ENCODE data around the gene FCAMR. TPM values are rescaled to one million over a fixed set of nuclear protein-coding genes. Genes with fewer than 3 reads are reported as not detected.

FCAMR gene
- polyA plus RNA-seq, 12 donors, result 0.09 TPM; not detected in 11

- DNase-seq, result no peak
Observed at GRCh38 chr1:206998816-206999215, 28.6 kb upstream of the FCAMR start.

- no peak for DNase-seq
Observed at GRCh38 chr1:206992790-206993189, 22.5 kb upstream of the FCAMR start.

GRCh38 chr1:206987873-206988272 lies 17.6 kb upstream of the FCAMR start:
- no peak for DNase-seq

GRCh38 chr1:206986885-206987284 lies 16.6 kb upstream of the FCAMR start:
- no peak for DNase-seq

GRCh38 chr1:206986402-206986801 lies 16.1 kb upstream of the FCAMR start:
- DNase-seq, result no peak

GRCh38 chr1:206985162-206985749 lies 15.0 kb upstream of the FCAMR start:
- DNase-seq, result no peak

DNA sequence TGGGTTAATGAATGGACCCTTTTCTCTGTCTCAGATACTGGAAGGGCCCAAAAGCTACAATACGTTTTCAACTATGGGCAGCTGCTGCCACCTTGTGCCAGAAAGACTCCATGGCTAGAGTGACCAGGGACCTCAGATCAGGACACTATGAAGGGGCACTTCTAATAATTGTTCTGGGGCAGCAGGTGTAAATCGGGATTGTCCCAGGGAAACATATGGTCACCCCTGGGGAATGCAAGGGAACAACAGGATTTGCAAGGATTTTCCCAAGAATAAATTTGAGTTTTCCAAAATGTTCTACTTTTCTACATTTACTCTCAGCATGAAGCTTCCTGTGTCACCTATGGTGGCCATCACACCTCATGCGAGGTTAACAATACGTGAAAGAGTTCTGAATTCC lies 12.0 kb upstream of the FCAMR start:
- peak; percentile 31 for DNase-seq

DNA sequence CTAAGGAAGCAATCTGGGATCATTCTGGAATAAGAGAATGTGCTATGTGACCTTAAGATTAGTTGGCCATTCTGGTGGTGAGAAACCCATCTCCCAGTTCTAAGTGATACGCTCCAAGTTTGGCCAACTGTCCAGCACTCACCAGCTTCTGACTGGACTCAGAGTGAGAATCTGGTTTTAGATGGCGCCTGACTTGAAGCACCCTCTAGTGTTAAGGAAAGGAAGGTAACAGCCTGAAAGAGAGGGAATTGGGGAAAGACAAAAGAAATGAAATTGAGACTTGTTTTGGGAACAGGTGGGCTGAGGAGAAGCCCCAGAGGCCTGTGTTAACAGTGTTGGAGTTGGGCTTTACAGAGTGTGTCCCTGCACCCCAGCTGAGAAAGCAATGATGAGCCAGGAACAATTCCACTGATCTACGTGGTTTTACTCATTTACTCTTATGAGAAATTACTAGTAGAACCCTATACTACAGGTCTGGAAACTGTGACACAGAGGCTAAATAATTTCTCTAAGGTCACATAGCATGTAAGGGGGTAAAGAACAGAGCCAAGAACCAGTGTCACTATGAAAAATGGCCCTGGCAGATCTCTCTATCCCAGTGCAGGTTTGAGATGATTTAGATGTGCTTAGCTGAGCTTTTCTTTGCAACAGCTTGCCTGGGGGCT lies 9.3 kb upstream of the FCAMR start:
- no peak for DNase-seq

- DNase-seq, result no peak
Observed at GRCh38 chr1:206978259-206978658, 8.0 kb upstream of the FCAMR start.

DNA sequence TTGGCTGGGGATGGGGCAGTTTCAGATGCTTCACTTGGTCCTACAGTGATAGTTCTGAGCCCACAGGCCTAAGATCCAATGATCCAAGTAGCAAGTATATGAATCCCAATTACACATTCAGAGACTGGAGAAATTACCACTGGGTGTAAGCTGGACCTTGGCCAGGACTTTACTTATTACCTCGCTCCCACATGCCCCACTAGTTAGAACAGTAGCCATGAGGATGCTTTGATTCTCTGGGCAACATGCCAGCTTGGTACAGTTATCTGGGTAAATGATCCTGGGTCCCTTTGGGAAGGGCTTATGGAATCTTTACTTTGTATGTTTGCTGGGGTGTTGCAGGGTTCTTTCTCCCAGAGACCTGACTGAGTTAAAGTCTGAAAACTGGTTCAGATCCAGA lies 5.0 kb upstream of the FCAMR start:
- no peak for DNase-seq

DNA sequence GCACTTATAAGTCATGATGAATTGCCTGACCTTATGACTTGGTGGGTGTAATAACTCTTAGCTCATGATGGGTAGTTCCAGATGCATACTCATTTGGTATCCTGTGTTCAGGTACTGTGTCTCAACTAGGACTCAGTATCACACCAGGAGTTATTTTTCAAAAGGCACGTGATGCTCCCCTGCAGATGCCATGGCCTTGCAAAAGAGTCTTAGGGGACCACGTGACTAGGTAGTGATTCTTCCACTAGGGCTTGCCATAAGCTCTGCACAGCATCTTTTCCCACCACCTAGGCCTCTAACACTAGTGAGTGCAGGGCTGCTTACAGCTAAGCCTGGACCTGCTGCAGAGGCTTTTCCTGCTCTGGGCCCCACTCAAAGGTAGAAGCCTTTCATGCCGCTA lies 3.9 kb upstream of the FCAMR start:
- no peak for DNase-seq

DNA sequence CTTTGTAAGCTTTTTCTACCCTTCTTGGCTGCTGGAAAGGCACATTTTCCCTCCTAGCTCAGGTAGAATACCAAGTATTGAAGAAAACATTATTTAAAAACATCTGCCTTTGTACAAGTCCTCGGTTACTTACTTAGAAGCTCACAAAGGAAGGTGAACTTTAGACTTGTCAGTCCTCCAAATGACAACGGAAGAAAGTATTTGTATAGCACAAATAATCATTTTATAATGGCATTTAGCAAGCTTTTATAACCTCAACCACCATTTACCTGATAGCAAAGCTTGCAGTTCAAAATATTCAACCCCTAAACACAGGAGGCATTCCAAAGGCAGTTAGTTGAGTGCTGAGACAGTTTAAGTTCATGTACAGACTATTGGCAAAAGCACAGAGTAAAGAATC lies 2.5 kb upstream of the FCAMR start:
- no peak for DNase-seq

DNA sequence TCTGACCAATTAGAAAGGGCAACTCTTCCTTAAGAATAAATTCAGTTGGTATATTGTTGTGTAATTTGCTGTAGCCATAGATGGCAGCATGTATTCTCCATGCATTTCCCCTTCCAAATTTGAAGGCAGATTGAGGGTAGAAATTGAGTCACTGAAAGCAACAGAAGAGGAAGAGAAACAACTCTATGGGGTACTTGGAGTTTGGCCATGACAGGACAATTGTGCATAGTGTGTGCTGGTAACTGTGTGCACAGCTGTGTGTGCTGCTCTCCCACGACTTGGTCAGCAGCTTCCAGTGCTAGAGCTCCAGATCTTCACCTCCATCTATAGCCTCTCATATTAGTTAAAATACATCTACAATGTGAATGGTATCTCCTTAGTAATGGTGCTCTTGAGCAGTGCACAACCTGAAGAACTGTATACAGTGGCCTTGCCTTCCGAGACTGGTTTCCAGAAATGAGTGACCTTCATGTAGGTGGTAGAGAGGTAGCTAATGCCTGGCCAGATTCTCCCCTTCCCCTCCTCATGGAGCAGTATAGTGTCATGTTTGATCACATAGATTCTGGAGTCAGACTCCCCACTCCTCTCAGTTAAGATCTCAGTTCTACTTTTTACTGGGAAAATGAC lies 882 bp upstream of the FCAMR start:
- no peak for DNase-seq

DNA sequence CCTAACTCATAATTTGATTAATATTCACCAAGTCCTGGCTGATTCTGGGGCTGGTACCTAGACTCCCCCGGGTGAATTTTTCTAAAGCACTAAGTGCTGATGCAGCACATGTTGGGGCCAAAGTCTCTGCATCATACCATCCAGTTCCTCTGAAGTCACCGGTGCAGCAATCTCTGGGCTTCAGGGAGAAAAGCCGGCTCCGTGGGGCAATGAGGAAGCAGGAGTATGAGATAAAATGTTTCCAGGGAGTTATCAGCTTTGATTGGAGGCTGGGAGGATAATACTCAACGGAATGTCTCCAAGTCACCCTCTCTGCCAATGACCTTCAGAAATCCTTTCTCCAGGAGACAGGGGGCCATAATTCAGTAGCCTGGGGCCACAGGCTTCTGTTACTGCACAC lies 1.2 kb downstream of the FCAMR start:
- DNase-seq, result no peak

DNA sequence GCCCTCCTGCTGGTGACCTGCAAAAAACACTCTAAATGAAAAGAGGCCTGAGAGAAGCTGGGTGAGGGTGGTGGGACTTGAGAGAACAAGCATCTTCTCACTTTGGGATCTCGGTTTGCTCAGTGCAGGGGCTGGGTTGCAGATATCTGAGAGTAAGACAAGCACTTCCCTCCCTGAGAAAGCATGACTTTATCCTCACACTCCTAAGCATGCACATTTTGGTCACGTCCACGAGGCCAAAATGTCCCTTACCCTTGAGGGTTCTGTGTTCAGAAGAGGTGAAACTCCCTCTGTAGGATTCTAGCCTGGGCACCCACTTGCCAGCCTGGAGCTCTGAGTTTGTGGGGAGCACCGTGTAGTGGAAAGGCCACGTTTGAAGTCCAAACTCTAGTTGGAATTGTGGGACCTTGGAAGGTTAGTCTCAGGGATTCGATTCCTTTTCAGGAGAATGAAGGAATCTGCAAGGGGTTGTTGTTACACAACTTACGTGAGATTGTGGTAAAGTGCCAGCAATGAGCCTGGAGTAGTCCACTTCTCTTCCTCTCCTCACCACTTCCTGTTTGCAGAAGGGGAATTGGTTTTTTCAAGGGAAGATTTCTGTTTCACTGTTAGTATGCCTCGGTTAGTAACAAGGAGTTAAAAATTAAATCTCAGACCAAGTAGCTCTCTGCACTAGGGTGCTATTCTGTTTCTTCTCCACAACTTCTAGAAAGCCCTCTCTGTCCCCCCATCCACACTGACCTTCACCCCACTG lies 3.0 kb downstream of the FCAMR start:
- DNase-seq, result no peak

- DNase-seq, result no peak
Observed at GRCh38 chr1:206965781-206966180, 4.5 kb downstream of the FCAMR start.

DNA sequence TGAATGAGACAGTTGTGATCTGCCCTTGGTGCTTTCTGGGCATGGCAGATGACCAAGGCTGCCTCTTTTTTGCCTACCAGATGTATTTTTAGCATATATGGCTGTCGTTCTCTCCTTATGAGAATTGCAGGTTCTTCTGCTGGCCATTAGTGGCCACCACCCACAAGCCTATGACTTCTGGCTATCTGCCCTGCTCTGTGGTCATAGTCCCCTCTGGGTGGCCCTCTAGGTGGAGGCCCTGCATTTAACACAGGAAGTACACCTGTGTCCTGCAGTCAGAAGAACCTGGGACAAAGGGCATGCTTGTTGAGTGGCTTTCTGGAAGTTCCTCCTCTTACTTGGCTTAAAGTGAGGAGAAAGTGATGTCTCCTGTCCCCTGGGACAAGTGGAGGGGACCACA lies 6.5 kb downstream of the FCAMR start:
- DNase-seq, result no peak

- DNase-seq, result no peak
Observed at GRCh38 chr1:206963119-206963712, 7.0 kb downstream of the FCAMR start.

DNA sequence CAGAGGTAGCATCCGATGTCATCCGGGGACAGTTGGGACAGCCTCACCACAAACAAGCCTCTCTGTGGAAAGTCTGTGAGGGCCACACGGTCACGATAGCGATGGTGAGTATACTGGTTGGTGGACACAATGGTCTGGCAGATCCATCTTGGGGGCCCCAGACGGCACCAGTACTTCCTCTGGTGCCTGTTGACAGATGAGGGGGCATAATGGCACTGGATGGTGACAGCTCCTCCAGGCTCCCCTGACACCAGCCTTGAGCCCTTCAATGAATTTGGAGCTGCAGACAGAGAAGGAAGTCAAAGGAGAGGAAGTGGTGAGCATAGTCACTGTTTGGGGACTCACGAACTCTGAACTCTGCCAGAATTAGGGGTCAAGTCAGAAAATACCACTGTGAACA lies 8.0 kb downstream of the FCAMR start:
- DNase-seq, result no peak

DNA sequence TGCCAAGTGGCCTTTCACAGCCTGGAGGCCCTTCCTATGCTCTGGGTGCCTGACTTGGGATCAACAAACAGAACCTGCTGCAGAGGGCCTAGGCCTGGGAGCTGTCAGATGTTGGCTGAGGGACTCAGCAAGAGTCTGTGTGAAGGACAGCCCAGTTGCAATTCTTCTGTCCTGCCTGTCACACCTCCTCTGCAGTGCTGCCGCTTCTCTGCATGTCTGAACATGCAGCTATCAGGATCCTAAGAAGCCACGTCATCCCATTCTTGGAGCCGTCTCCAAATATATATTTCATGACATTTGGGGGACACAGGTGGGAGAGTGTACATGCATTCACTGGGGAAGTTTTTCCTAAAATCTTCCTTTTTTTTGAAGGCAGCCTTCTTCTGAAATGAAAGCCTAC lies 8.6 kb downstream of the FCAMR start:
- no peak for DNase-seq

GRCh38 chr1:206960676-206961386 lies 9.4 kb downstream of the FCAMR start:
- no peak for DNase-seq

DNA sequence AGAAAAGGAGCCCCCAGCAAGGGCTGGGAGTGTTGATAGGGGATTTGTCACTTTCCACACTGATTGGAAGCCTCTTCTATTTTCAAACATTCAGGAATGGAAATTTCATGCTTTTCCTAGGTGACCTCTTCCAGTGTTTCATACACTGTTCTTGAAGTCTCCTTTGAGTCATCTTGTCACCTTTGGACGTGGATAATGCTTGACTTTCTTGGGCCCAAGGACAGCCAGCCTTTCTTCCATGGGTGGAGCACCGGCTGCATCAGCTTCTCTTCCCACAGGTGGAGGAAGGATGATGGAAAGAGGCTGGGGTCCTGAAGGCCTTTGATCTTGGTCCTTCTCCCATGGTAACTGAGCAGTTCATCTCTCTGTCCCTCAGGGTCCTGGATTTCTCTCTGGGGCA lies 12.1 kb downstream of the FCAMR start:
- DNase-seq, result no peak
